H1 (cell line): ENCODE results near the gene BFSP2. TPM values are rescaled to one million over a fixed set of nuclear protein-coding genes. Genes with fewer than 3 reads are reported as not detected.

Experiments
- JUND ChIP-seq: IDR thresholded peaks from 2 replicates; pipeline ENCODE4 v1.6.1; 2011; ENCODE audit warnings: mild to moderate bottlenecking, improper control_type of control experiment, low read length
- POU5F1 ChIP-seq: IDR thresholded peaks from 2 replicates; pipeline ENCODE4 v1.6.1; 2011; ENCODE audit warnings: low read depth, mild to moderate bottlenecking, low read length, moderate library complexity
- polyA plus RNA-seq, 7 experiments: library from polyadenylated mRNA; depleted of rRNA in 3 of 7; stranded (reverse) in 5 of 7; unstranded in 2 of 7; fragments of >200 nt in 5 of 7; fragments of 200-250 nt in 2 of 7; gene quantifications; 1 replicate in 5 of 7; 2 replicates in 1 of 7; 4 replicates in 1 of 7; pipeline versions ENCODE4 v1.2.1 to v1.2.3, GENCODE V29; 2011 to 2013; ENCODE audit warnings: missing spikeins in 2 of 7, mixed read lengths in 2 of 7
- total RNA-seq: library from RNA; stranded (reverse); fragmentation: NEBNext Ultra II Directional; extraction: Animal tissue kit (Norgen Biotek cat#: 25700); gene quantifications from 2 replicates; pipeline ENCODE4 v1.2.1, GENCODE V29; 2021
- TF ChIP-seq, protein P1 (sequence below): fragments of 300-600 bp; sonication (generic); IDR thresholded peaks from 2 replicates; pipeline ENCODE4 v1.7.1; 2012; ENCODE audit warnings: low read length, moderate library complexity, mild to moderate bottlenecking, inconsistent platforms; ENCODE audit not compliant: insufficient replicate concordance

BFSP2 gene
- total and polyA plus RNA-seq, 2 of the 8 experiments (the other 6 are each of a cell fraction or from before 2014, with no cell fraction given): not detected

DNA sequence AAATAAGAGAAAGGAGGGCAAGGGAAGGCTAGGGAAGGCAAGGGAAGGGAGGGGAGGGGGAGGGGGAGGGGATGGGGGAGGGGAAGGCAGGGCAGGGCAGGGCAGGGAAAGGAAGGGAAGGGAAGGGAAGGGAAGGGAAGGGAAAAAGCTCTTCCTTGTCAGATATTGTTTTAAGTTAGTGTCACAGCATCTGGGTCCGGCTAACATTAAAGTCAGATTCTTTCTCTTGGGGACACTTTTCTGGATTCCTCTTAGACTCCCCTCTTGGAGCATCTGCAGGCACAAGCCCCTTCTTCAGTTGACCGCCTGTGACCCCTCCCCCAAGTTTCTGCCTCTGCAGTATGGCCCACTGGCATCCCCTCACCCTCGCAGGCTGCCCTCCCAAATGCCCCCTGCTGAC is 26.0 kb downstream of the BFSP2 start (continued):
- TF ChIP-seq, protein P1, sequence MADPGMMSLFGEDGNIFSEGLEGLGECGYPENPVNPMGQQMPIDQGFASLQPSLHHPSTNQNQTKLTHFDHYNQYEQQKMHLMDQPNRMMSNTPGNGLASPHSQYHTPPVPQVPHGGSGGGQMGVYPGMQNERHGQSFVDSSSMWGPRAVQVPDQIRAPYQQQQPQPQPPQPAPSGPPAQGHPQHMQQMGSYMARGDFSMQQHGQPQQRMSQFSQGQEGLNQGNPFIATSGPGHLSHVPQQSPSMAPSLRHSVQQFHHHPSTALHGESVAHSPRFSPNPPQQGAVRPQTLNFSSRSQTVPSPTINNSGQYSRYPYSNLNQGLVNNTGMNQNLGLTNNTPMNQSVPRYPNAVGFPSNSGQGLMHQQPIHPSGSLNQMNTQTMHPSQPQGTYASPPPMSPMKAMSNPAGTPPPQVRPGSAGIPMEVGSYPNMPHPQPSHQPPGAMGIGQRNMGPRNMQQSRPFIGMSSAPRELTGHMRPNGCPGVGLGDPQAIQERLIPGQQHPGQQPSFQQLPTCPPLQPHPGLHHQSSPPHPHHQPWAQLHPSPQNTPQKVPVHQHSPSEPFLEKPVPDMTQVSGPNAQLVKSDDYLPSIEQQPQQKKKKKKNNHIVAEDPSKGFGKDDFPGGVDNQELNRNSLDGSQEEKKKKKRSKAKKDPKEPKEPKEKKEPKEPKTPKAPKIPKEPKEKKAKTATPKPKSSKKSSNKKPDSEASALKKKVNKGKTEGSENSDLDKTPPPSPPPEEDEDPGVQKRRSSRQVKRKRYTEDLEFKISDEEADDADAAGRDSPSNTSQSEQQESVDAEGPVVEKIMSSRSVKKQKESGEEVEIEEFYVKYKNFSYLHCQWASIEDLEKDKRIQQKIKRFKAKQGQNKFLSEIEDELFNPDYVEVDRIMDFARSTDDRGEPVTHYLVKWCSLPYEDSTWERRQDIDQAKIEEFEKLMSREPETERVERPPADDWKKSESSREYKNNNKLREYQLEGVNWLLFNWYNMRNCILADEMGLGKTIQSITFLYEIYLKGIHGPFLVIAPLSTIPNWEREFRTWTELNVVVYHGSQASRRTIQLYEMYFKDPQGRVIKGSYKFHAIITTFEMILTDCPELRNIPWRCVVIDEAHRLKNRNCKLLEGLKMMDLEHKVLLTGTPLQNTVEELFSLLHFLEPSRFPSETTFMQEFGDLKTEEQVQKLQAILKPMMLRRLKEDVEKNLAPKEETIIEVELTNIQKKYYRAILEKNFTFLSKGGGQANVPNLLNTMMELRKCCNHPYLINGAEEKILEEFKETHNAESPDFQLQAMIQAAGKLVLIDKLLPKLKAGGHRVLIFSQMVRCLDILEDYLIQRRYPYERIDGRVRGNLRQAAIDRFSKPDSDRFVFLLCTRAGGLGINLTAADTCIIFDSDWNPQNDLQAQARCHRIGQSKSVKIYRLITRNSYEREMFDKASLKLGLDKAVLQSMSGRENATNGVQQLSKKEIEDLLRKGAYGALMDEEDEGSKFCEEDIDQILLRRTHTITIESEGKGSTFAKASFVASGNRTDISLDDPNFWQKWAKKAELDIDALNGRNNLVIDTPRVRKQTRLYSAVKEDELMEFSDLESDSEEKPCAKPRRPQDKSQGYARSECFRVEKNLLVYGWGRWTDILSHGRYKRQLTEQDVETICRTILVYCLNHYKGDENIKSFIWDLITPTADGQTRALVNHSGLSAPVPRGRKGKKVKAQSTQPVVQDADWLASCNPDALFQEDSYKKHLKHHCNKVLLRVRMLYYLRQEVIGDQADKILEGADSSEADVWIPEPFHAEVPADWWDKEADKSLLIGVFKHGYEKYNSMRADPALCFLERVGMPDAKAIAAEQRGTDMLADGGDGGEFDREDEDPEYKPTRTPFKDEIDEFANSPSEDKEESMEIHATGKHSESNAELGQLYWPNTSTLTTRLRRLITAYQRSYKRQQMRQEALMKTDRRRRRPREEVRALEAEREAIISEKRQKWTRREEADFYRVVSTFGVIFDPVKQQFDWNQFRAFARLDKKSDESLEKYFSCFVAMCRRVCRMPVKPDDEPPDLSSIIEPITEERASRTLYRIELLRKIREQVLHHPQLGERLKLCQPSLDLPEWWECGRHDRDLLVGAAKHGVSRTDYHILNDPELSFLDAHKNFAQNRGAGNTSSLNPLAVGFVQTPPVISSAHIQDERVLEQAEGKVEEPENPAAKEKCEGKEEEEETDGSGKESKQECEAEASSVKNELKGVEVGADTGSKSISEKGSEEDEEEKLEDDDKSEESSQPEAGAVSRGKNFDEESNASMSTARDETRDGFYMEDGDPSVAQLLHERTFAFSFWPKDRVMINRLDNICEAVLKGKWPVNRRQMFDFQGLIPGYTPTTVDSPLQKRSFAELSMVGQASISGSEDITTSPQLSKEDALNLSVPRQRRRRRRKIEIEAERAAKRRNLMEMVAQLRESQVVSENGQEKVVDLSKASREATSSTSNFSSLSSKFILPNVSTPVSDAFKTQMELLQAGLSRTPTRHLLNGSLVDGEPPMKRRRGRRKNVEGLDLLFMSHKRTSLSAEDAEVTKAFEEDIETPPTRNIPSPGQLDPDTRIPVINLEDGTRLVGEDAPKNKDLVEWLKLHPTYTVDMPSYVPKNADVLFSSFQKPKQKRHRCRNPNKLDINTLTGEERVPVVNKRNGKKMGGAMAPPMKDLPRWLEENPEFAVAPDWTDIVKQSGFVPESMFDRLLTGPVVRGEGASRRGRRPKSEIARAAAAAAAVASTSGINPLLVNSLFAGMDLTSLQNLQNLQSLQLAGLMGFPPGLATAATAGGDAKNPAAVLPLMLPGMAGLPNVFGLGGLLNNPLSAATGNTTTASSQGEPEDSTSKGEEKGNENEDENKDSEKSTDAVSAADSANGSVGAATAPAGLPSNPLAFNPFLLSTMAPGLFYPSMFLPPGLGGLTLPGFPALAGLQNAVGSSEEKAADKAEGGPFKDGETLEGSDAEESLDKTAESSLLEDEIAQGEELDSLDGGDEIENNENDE: no peak
- TF ChIP-seq JUND (no peak), POU5F1 (no peak)
